ENCODE results near the gene ENC1. TPM values are rescaled to one million over a fixed set of nuclear protein-coding genes. Genes with fewer than 3 reads are reported as not detected.

Gene ENC1
- polyA plus RNA-seq, 1 of the 3 experiments (the other 2 are of a cell fraction) = 20.3 TPM

DNA sequence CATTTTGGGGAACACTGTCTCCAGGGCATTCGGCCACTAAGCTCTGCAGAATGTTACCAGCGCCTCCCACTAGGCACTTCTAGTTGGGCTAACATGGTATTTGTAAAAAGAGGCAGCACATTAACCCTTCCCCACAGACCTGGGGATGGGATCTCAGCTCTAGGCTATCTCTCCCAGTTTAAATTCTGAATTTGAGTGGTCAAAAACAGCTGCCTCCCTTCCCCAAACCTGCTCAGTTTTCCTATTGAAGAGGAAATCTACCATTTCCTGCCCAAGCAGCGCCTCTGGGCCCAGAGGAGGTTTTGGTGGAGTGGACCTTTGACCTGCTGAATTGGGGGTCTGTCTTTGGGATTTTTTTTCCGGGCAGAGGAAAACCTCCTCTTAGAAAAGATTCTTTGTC, 53.2 kb downstream of the ENC1 start:
- H3K27me3 ChIP-seq (ENCODE audit: insufficient read depth) = no peaks in the 10 kb centered on the region
- POLR2A ChIA-PET = no interaction called here

DNA sequence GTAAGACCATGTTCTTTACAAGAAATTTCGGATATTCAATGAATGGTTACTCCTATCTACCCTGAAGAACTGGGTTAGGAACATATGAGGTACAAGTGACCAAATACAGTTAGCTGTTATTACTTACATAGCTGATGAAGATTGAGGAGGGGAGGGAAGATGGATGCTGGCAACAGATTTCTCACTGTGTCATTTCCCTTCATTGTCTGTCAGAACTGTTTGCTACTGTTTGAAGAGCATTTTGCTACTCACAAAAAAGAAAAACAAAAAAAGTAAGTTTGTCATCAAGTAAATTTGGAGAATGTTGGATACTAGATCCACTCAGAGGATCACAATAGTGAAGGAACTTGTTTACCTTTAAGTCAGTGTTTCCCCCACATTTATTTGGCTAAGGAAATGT, 53.7 kb downstream of the ENC1 start:
- ChIA-PET POLR2A (no interaction called here), CTCF (interaction anchor here (0.6 to 0.7 kb wide), 2 partner anchors 54 to 719 kb away, joined by 3 read pairs; partner anchors contain the start of gene ENC1)
- H3K4me3 ChIP-seq (ENCODE audit: low read depth in 2 of 2, low read length in 1 of 2) = no peak overlapping the region
- H3K4me1 ChIP-seq (ENCODE audit: control insufficient read depth in 1 of 2, insufficient read depth in 2 of 2, low read depth in 1 of 2, low read length in 1 of 2) = peaks cover 0 to 2% of the 10 kb centered on the region in 2 experiments; a peak in 1 of 4 replicates
- no peak for DNase-seq
- H3K9me2 ChIP-seq = no peaks in the 10 kb centered on the region
- no peak overlapping the region for H3K27ac ChIP-seq (ENCODE audit: low read depth in 2 of 2, low read length in 1 of 2)
- H3K9me3 ChIP-seq = no peaks in the 10 kb centered on the region
- no peaks in the 10 kb centered on the region for H3F3A ChIP-seq (replicated peaks; ENCODE audit: insufficient read depth)
- no peak for TF ChIP-seq NRF1 (IDR thresholded peaks at IDR 0.05; ENCODE audit: low read depth, low read length)
- no peak for TF ChIP-seq CHD2 (IDR thresholded peaks at IDR 0.05; ENCODE audit: low read length, partially characterized antibody)
- TF ChIP-seq, protein P1, sequence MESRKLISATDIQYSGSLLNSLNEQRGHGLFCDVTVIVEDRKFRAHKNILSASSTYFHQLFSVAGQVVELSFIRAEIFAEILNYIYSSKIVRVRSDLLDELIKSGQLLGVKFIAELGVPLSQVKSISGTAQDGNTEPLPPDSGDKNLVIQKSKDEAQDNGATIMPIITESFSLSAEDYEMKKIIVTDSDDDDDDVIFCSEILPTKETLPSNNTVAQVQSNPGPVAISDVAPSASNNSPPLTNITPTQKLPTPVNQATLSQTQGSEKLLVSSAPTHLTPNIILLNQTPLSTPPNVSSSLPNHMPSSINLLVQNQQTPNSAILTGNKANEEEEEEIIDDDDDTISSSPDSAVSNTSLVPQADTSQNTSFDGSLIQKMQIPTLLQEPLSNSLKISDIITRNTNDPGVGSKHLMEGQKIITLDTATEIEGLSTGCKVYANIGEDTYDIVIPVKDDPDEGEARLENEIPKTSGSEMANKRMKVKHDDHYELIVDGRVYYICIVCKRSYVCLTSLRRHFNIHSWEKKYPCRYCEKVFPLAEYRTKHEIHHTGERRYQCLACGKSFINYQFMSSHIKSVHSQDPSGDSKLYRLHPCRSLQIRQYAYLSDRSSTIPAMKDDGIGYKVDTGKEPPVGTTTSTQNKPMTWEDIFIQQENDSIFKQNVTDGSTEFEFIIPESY (IDR thresholded peaks at IDR 0.05; ENCODE audit: borderline replicate concordance, low read depth) = no peak
- no peak for TF ChIP-seq MXI1 (IDR thresholded peaks at IDR 0.05; ENCODE audit: low read depth, low read length)
- no peak for TF ChIP-seq FOXM1 (IDR thresholded peaks at IDR 0.05; ENCODE audit: low read depth)
- TF ChIP-seq, protein P2, sequence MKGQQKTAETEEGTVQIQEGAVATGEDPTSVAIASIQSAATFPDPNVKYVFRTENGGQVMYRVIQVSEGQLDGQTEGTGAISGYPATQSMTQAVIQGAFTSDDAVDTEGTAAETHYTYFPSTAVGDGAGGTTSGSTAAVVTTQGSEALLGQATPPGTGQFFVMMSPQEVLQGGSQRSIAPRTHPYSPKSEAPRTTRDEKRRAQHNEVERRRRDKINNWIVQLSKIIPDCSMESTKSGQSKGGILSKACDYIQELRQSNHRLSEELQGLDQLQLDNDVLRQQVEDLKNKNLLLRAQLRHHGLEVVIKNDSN (IDR thresholded peaks at IDR 0.05; ENCODE audit: borderline replicate concordance, low read depth) = no peak
- no peak for TF ChIP-seq GATA2 (CRISPR knock-in tag; IDR thresholded peaks at IDR 0.05)
- TF ChIP-seq GABPA (IDR thresholded peaks at IDR 0.05; ENCODE audit: low read depth) = no peak
- TF ChIP-seq, protein P3, sequence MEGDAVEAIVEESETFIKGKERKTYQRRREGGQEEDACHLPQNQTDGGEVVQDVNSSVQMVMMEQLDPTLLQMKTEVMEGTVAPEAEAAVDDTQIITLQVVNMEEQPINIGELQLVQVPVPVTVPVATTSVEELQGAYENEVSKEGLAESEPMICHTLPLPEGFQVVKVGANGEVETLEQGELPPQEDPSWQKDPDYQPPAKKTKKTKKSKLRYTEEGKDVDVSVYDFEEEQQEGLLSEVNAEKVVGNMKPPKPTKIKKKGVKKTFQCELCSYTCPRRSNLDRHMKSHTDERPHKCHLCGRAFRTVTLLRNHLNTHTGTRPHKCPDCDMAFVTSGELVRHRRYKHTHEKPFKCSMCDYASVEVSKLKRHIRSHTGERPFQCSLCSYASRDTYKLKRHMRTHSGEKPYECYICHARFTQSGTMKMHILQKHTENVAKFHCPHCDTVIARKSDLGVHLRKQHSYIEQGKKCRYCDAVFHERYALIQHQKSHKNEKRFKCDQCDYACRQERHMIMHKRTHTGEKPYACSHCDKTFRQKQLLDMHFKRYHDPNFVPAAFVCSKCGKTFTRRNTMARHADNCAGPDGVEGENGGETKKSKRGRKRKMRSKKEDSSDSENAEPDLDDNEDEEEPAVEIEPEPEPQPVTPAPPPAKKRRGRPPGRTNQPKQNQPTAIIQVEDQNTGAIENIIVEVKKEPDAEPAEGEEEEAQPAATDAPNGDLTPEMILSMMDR (IDR thresholded peaks at IDR 0.05) = no peak
- TF ChIP-seq USF2 (IDR thresholded peaks at IDR 0.05; ENCODE audit: borderline replicate concordance, low read depth, low read length) = no peak
- no peak for TF ChIP-seq JUND (IDR thresholded peaks at IDR 0.05)
- no peak for TF ChIP-seq RCOR1 (IDR thresholded peaks at IDR 0.05; ENCODE audit: low read length)
- no peak overlapping the region for H3K4me2 ChIP-seq
- no peak overlapping the region for H2AFZ ChIP-seq (ENCODE audit: low read depth)
- 43% methylated on average over 1 of the region's 1 CpG for WGBS (ENCODE audit: low lambda C conversion rate)
- no peaks in the 10 kb centered on the region for H3K36me3 ChIP-seq (replicated peaks in 1 of 2; ENCODE audit: control insufficient read depth in 1 of 2, insufficient read depth in 2 of 2, low read length in 1 of 2)
- H3K9ac ChIP-seq = no peak overlapping the region
- H3K79me2 ChIP-seq (ENCODE audit: insufficient read depth) = no peaks in the 10 kb centered on the region
- no peaks in the 10 kb centered on the region for H3K27me3 ChIP-seq (ENCODE audit: insufficient read depth)
- H4K20me1 ChIP-seq (ENCODE audit: insufficient read depth) = no peaks in the 10 kb centered on the region

More for the DNA sequence above, 53.2 kb downstream of the ENC1 start:
- Histone ChIP-seq H3K9me2 (no peaks in the 10 kb centered on the region), H3K4me2 (no peak overlapping the region), H3K9ac (no peak overlapping the region), H3K4me1 (ENCODE audit: control insufficient read depth in 1 of 2, insufficient read depth in 2 of 2, low read depth in 1 of 2, low read length in 1 of 2) (no peaks in the 10 kb centered on the region), H3K27ac (ENCODE audit: low read depth in 2 of 2, low read length in 1 of 2) (no peak overlapping the region), H3K79me2 (ENCODE audit: insufficient read depth) (no peaks in the 10 kb centered on the region), H4K20me1 (ENCODE audit: insufficient read depth) (no peaks in the 10 kb centered on the region), H2AFZ (ENCODE audit: low read depth) (no peak overlapping the region), H3F3A (replicated peaks; ENCODE audit: insufficient read depth) (no peaks in the 10 kb centered on the region), H3K9me3 (no peaks in the 10 kb centered on the region), H3K4me3 (ENCODE audit: low read depth in 2 of 2, low read length in 1 of 2) (no peak overlapping the region), H3K36me3 (replicated peaks in 1 of 2; ENCODE audit: control insufficient read depth in 1 of 2, insufficient read depth in 2 of 2, low read length in 1 of 2) (no peaks in the 10 kb centered on the region)
- DNase-seq = no peak
- 89% methylated on average over 4 of the region's 4 CpGs for WGBS (ENCODE audit: low lambda C conversion rate)
- TF ChIP-seq NFIC (IDR thresholded peaks at IDR 0.05; ENCODE audit: borderline replicate concordance) = no peak
- TF ChIP-seq CHD2 (IDR thresholded peaks at IDR 0.05; ENCODE audit: low read length, partially characterized antibody) = no peak
- TF ChIP-seq FOSL2 (IDR thresholded peaks at IDR 0.05; ENCODE audit: borderline replicate concordance, low read depth) = no peak
- TF ChIP-seq MXI1 (IDR thresholded peaks at IDR 0.05; ENCODE audit: low read depth, low read length) = no peak
- CTCF ChIA-PET = no interaction called here
